Fibroblast of skin of abdomen (primary cell): ENCODE measurements around the gene GDF2.

Experiments
- DNase-seq: peaks from one replicate; pipeline ENCODE4 v3.0.0-alpha.2; 2013

The GDF2 gene

GRCh38 chr10:47354165-47354564, 31.9 kb downstream of the GDF2 start:
- no peak for DNase-seq

- DNase-seq = no peak
Measured at GRCh38 chr10:47354900-47355299, 32.6 kb downstream of the GDF2 start.

- DNase-seq = no peak
Measured at GRCh38 chr10:47356708-47357107, 34.5 kb downstream of the GDF2 start.

GRCh38 chr10:47357131-47357582, 34.9 kb downstream of the GDF2 start:
- no peak for DNase-seq

GRCh38 chr10:47357911-47358310, 35.7 kb downstream of the GDF2 start:
- no peak for DNase-seq

GRCh38 chr10:47358457-47358856, 36.2 kb downstream of the GDF2 start:
- no peak for DNase-seq

GRCh38 chr10:47359101-47359500, 36.8 kb downstream of the GDF2 start:
- DNase-seq = no peak

GRCh38 chr10:47359626-47360418, 37.6 kb downstream of the GDF2 start:
- DNase-seq = no peak

GRCh38 chr10:47360419-47361040, 38.3 kb downstream of the GDF2 start:
- DNase-seq = no peak

GRCh38 chr10:47361293-47361692, 39.0 kb downstream of the GDF2 start:
- peak; percentile 18 for DNase-seq

GRCh38 chr10:47362199-47362598, 39.9 kb downstream of the GDF2 start:
- DNase-seq = no peak

- DNase-seq = no peak
Measured at GRCh38 chr10:47363781-47364180, 41.5 kb downstream of the GDF2 start.

- no peak for DNase-seq
Measured at GRCh38 chr10:47364366-47364765, 42.1 kb downstream of the GDF2 start.

GRCh38 chr10:47364911-47365310, 42.7 kb downstream of the GDF2 start:
- no peak for DNase-seq

- DNase-seq = no peak
Measured at GRCh38 chr10:47365431-47366180, 43.4 kb downstream of the GDF2 start.

- no peak for DNase-seq
Measured at GRCh38 chr10:47366181-47366631, 44.0 kb downstream of the GDF2 start.

- no peak for DNase-seq
Measured at GRCh38 chr10:47366731-47367460, 44.6 kb downstream of the GDF2 start.

GRCh38 chr10:47367646-47368045, 45.4 kb downstream of the GDF2 start:
- DNase-seq = no peak

GRCh38 chr10:47368431-47369180, 46.4 kb downstream of the GDF2 start:
- no peak for DNase-seq

GRCh38 chr10:47369251-47369894, 47.1 kb downstream of the GDF2 start:
- DNase-seq = no peak

GRCh38 chr10:47370015-47370767, 47.9 kb downstream of the GDF2 start:
- no peak for DNase-seq
